Measurements from ENCODE around the gene TMBIM1. TPM values are rescaled to one million over a fixed set of nuclear protein-coding genes. Genes with fewer than 3 reads are reported as not detected.

TMBIM1 gene
- polyA plus RNA-seq, 3 donors, result 101 to 139 (median 129) TPM

DNA sequence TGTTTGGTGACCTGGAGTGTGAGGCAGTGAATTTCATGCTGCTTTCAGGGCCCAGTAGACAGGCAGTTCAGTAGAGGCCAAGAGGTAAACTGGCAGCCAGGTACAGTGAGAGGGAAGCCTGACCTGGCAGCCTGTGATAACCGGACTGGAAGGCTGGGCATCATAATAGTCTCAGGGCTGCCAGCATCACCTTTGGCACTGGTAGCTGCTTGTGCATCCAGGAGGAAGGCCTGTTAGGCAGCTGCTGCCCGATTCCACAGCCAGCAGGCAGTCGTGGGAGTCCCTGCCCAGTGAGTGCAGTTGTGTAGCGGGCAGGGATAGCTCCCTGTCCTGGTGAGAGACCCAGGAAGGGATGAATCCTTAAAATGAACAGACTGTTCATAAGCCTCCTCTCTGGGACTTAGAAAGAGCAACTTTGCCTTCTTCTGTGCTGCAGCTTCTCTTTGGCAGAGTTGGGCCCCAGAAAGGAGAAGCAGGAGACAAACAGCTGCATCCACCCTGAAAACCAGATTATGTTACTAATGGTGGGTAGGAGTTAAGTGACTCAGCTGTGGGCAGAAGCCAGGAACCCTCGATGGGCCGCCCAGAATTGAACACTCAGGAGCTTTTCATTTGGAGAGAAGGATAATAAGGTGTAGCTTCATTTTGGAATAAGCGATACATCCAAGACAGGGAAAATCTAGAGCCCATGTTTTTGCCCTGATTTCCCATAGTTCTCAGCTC is 39.6 kb downstream of the TMBIM1 start:
- H3K4me3 ChIP-seq (replicated peaks in 1 of 3; ENCODE audit: low read depth in 2 of 3, low read length in 3 of 3), result no peak overlapping the region
- H3K4me3 Mint-ChIP-seq, result no peak overlapping the region
- H3K9me3 Mint-ChIP-seq, result no peaks in the 10 kb centered on the region
- TF ChIP-seq, protein P1, sequence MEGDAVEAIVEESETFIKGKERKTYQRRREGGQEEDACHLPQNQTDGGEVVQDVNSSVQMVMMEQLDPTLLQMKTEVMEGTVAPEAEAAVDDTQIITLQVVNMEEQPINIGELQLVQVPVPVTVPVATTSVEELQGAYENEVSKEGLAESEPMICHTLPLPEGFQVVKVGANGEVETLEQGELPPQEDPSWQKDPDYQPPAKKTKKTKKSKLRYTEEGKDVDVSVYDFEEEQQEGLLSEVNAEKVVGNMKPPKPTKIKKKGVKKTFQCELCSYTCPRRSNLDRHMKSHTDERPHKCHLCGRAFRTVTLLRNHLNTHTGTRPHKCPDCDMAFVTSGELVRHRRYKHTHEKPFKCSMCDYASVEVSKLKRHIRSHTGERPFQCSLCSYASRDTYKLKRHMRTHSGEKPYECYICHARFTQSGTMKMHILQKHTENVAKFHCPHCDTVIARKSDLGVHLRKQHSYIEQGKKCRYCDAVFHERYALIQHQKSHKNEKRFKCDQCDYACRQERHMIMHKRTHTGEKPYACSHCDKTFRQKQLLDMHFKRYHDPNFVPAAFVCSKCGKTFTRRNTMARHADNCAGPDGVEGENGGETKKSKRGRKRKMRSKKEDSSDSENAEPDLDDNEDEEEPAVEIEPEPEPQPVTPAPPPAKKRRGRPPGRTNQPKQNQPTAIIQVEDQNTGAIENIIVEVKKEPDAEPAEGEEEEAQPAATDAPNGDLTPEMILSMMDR (IDR thresholded peaks at IDR 0.05), result no peak
- H3K4me1 Mint-ChIP-seq, result peaks cover 49% of the 10 kb centered on the region
- intact Hi-C loops (cut with micrococcal nuclease), result no loop called here
- peak overlapping the region; percentile 48 to 85 (median 61) for H3K27ac Mint-ChIP-seq
- no peaks in the 10 kb centered on the region for H3K9me3 ChIP-seq (replicated peaks in 1 of 2; ENCODE audit: control insufficient read depth in 1 of 2, insufficient read depth in 1 of 2, low read length in 2 of 2)
- peak overlapping the region in 1 of 2 donors; percentile 68 for H3K27ac ChIP-seq (ENCODE audit: low read depth in 1 of 2, low read length in 2 of 2)
- H3K36me3 ChIP-seq (replicated peaks in 1 of 2; ENCODE audit: control insufficient read depth in 1 of 2, insufficient read depth in 2 of 2, low read length in 2 of 2), result peaks cover 84 to 87% of the 10 kb centered on the region in 2 donors
- peak overlapping the region; percentile 2 for H3K9ac ChIP-seq (ENCODE audit: insufficient read depth, low read length, poor library complexity, severe bottlenecking)
- H4K20me1 ChIP-seq (ENCODE audit: insufficient read depth, low read length), result peaks cover 95% of the 10 kb centered on the region
- no peak for DNase-seq
- no peaks in the 10 kb centered on the region for H3K27me3 ChIP-seq (ENCODE audit: control insufficient read depth in 2 of 2, insufficient read depth in 2 of 2, low read length in 2 of 2)
- peaks cover 78 to 88% of the 10 kb centered on the region in 2 donors for H3K36me3 Mint-ChIP-seq
- WGBS (ENCODE audit: insufficient coverage), result 50% methylated on average over 6 of the region's 7 CpGs
- peaks cover 69% of the 10 kb centered on the region for H3K79me2 ChIP-seq (ENCODE audit: insufficient read depth, low read length)
- no peak overlapping the region for H3K4me2 ChIP-seq (replicated peaks; ENCODE audit: extremely low read depth, low read length, poor library complexity, severe bottlenecking)
- H2AFZ ChIP-seq (ENCODE audit: insufficient read depth, low read depth, low read length, poor library complexity, severe bottlenecking), result no peak overlapping the region
- H3K27me3 Mint-ChIP-seq (ENCODE audit: low read depth in 3 of 3), result no peaks in the 10 kb centered on the region
- H3K4me1 ChIP-seq (ENCODE audit: control insufficient read depth in 1 of 2, insufficient read depth in 2 of 2, low read length in 2 of 2), result peaks cover 26 to 40% of the 10 kb centered on the region in 2 donors

DNA sequence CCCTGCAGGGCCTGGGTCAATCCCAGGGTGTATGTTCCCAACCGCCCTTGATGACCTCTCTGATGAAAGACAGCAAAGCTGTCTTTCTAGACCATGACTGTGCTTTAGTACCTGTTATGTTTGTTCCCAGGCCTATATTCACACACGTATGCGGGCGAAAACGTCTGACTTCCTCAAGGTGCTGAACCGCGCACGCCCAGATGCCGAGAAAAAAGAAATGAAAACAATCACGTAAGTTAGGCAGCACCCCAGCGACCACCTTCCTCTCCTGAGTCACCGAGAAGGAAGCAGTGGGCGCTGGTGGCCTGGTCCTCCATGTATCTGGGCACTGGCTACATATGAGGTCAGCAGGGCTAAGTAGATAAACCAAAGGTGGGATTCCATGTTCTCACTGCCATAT is 42.6 kb downstream of the TMBIM1 start:
- Histone ChIP-seq H3K4me1 (ENCODE audit: control insufficient read depth in 1 of 2, insufficient read depth in 2 of 2, low read length in 2 of 2) (peaks cover 5 to 13% of the 10 kb centered on the region in 2 donors), H3K27ac (ENCODE audit: low read depth in 1 of 2, low read length in 2 of 2) (peak overlapping the region; percentile 14 to 27), H4K20me1 (ENCODE audit: insufficient read depth, low read length) (peaks cover 98% of the 10 kb centered on the region), H3K79me2 (ENCODE audit: insufficient read depth, low read length) (peaks cover 86% of the 10 kb centered on the region), H3K9ac (ENCODE audit: insufficient read depth, low read length, poor library complexity, severe bottlenecking) (no peak overlapping the region), H3K27me3 (ENCODE audit: control insufficient read depth in 2 of 2, insufficient read depth in 2 of 2, low read length in 2 of 2) (no peaks in the 10 kb centered on the region), H3K36me3 (replicated peaks in 1 of 2; ENCODE audit: control insufficient read depth in 1 of 2, insufficient read depth in 2 of 2, low read length in 2 of 2) (peaks cover 99 to 100% of the 10 kb centered on the region in 2 donors), H3K4me3 (replicated peaks in 1 of 3; ENCODE audit: low read depth in 2 of 3, low read length in 3 of 3) (no peak overlapping the region), H2AFZ (ENCODE audit: insufficient read depth, low read depth, low read length, poor library complexity, severe bottlenecking) (no peak overlapping the region), H3K9me3 (replicated peaks in 1 of 2; ENCODE audit: control insufficient read depth in 1 of 2, insufficient read depth in 1 of 2, low read length in 2 of 2) (no peaks in the 10 kb centered on the region), H3K4me2 (replicated peaks; ENCODE audit: extremely low read depth, low read length, poor library complexity, severe bottlenecking) (no peak overlapping the region)
- intact Hi-C loops (cut with micrococcal nuclease), result no loop called here
- TF ChIP-seq, protein P1 (IDR thresholded peaks at IDR 0.05), result no peak
- no peak overlapping the region for H3K4me3 Mint-ChIP-seq
- no peaks in the 10 kb centered on the region for H3K9me3 Mint-ChIP-seq
- H3K4me1 Mint-ChIP-seq, result peaks cover 21% of the 10 kb centered on the region
- peak overlapping the region in 5 of 7 donors; percentile 16 to 77 (median 46) for H3K27ac Mint-ChIP-seq
- peaks cover 0 to 1% (median 0%) of the 10 kb centered on the region in 3 donors for H3K27me3 Mint-ChIP-seq (ENCODE audit: low read depth in 3 of 3)
- peaks cover 93 to 100% of the 10 kb centered on the region in 2 donors for H3K36me3 Mint-ChIP-seq
- 63% methylated on average over 10 of the region's 13 CpGs for WGBS (ENCODE audit: insufficient coverage)
- no peak for DNase-seq
